ENCODE results near the gene CCSER1.

The CCSER1 gene

GRCh38 chr4:90443231-90443630, 316.0 kb downstream of the CCSER1 start:
- Histone ChIP-seq H3K36me3 (ENCODE audit: control insufficient read depth, low read length) (no peaks in the 10 kb centered on the region), H3K4me1 (ENCODE audit: control insufficient read depth, low read length) (no peaks in the 10 kb centered on the region), H3F3A (ENCODE audit: control insufficient read depth, insufficient read depth) (no peaks in the 10 kb centered on the region), H3K27me3 (ENCODE audit: control insufficient read depth, low read length) (no peaks in the 10 kb centered on the region), H3K27ac (ENCODE audit: low read depth, low read length) (no peak overlapping the region), H3K9me3 (ENCODE audit: control insufficient read depth, insufficient read depth, low read length) (no peaks in the 10 kb centered on the region), H4K20me1 (ENCODE audit: control insufficient read depth, insufficient read depth, low read depth, low read length) (no peaks in the 10 kb centered on the region), H3K79me2 (ENCODE audit: control insufficient read depth, low read length) (no peaks in the 10 kb centered on the region), H3K4me3 (ENCODE audit: low read length) (no peak overlapping the region), H3K9me2 (replicated peaks; ENCODE audit: control insufficient read depth, low read length) (no peaks in the 10 kb centered on the region; the same call in 1 of the 2 replicates), H3K4me2 (ENCODE audit: low read length) (no peak overlapping the region)
- TF ChIP-seq EZH2phosphoT487 (IDR thresholded peaks at IDR 0.05; ENCODE audit: borderline replicate concordance, low read length): no peak
- TF ChIP-seq, protein P1, sequence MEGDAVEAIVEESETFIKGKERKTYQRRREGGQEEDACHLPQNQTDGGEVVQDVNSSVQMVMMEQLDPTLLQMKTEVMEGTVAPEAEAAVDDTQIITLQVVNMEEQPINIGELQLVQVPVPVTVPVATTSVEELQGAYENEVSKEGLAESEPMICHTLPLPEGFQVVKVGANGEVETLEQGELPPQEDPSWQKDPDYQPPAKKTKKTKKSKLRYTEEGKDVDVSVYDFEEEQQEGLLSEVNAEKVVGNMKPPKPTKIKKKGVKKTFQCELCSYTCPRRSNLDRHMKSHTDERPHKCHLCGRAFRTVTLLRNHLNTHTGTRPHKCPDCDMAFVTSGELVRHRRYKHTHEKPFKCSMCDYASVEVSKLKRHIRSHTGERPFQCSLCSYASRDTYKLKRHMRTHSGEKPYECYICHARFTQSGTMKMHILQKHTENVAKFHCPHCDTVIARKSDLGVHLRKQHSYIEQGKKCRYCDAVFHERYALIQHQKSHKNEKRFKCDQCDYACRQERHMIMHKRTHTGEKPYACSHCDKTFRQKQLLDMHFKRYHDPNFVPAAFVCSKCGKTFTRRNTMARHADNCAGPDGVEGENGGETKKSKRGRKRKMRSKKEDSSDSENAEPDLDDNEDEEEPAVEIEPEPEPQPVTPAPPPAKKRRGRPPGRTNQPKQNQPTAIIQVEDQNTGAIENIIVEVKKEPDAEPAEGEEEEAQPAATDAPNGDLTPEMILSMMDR (IDR thresholded peaks at IDR 0.05; ENCODE audit: low read depth, low read length, poor library complexity, severe bottlenecking): no peak

DNA sequence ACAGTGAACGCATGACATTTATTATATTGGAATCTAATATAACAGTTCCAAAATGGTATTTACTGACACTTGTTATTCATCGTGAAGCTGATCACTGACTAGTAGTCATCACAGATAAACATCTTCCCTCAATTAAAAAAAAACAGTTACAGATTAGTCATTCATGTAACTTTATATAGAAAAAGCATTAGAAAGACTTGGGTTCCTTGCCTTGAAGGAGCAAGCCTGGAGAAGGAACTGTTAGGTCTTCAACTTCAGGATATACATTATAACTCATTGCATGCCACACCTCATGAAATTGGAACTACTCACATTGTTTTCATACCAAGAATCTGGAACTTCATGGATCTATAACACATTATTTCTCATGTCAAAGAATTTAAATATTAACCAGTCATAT, 317.7 kb downstream of the CCSER1 start:
- Histone ChIP-seq H3K4me1 (ENCODE audit: control insufficient read depth, low read length) (no peaks in the 10 kb centered on the region), H4K20me1 (ENCODE audit: control insufficient read depth, insufficient read depth, low read depth, low read length) (no peaks in the 10 kb centered on the region), H3K79me2 (ENCODE audit: control insufficient read depth, low read length) (no peaks in the 10 kb centered on the region), H3K9me3 (ENCODE audit: control insufficient read depth, insufficient read depth, low read length) (peaks cover 6% of the 10 kb centered on the region; the same call in 1 of the 2 replicates), H3K27ac (ENCODE audit: low read depth, low read length) (no peak overlapping the region), H3K27me3 (ENCODE audit: control insufficient read depth, low read length) (no peaks in the 10 kb centered on the region), H3K4me3 (ENCODE audit: low read length) (no peak overlapping the region), H3F3A (ENCODE audit: control insufficient read depth, insufficient read depth) (no peaks in the 10 kb centered on the region), H3K36me3 (ENCODE audit: control insufficient read depth, low read length) (no peaks in the 10 kb centered on the region), H3K4me2 (ENCODE audit: low read length) (no peak overlapping the region), H3K9me2 (replicated peaks; ENCODE audit: control insufficient read depth, low read length) (no peaks in the 10 kb centered on the region; the same call in 1 of the 2 replicates)
- TF ChIP-seq, protein P1 (IDR thresholded peaks at IDR 0.05; ENCODE audit: low read depth, low read length, poor library complexity, severe bottlenecking): no peak
- TF ChIP-seq EZH2phosphoT487 (IDR thresholded peaks at IDR 0.05; ENCODE audit: borderline replicate concordance, low read length): no peak

DNA sequence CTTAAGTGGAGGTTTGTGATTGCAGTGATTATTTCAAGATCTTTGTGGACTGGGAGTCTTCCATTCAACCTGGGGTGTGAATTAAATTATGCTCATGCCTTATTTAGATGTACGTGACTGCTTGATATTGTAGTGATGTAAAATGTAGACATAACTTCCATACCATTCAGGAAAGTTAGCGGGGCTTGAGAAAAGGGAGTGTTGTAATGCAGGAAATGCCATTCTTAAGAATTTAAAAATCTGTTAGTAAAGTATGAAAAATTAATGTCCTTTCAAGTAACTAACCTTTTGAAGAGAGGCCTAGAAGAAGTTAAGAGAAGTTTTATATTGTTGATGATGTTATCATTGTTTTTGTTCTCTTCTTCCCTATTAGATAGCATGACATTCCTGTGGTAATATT, 318.2 kb downstream of the CCSER1 start:
- no peaks in the 10 kb centered on the region for H3K27me3 ChIP-seq (ENCODE audit: control insufficient read depth, low read length)
- H3K9me3 ChIP-seq (ENCODE audit: control insufficient read depth, insufficient read depth, low read length): peaks cover 6% of the 10 kb centered on the region; the same call in 1 of the 2 replicates
- H3K27ac ChIP-seq (ENCODE audit: low read depth, low read length): no peak overlapping the region
- H3K4me2 ChIP-seq (ENCODE audit: low read length): no peak overlapping the region
- H3K4me3 ChIP-seq (ENCODE audit: low read length): no peak overlapping the region
- H4K20me1 ChIP-seq (ENCODE audit: control insufficient read depth, insufficient read depth, low read depth, low read length): no peaks in the 10 kb centered on the region
- no peaks in the 10 kb centered on the region for H3F3A ChIP-seq (ENCODE audit: control insufficient read depth, insufficient read depth)
- H3K36me3 ChIP-seq (ENCODE audit: control insufficient read depth, low read length): no peaks in the 10 kb centered on the region
- no peaks in the 10 kb centered on the region; the same call in 1 of the 2 replicates for H3K9me2 ChIP-seq (replicated peaks; ENCODE audit: control insufficient read depth, low read length)
- H3K79me2 ChIP-seq (ENCODE audit: control insufficient read depth, low read length): no peaks in the 10 kb centered on the region
- H3K4me1 ChIP-seq (ENCODE audit: control insufficient read depth, low read length): no peaks in the 10 kb centered on the region
- TF ChIP-seq, protein P1 (IDR thresholded peaks at IDR 0.05; ENCODE audit: low read depth, low read length, poor library complexity, severe bottlenecking): no peak
- TF ChIP-seq EZH2phosphoT487 (IDR thresholded peaks at IDR 0.05; ENCODE audit: borderline replicate concordance, low read length): no peak
